Activated CD4-positive, CD25-positive, alpha-beta regulatory T cell treated with anti-CD3 and anti-CD28 coated beads, Interleukin-2, amount 50 U/mL, for 24 hours (primary cell): ENCODE results near the gene CNTNAP2.

Source experiments
- ATAC-seq, 2 donors: fragments of 150-1000 bp; cut with Tn5 transposase; one replicate each; pipeline ENCODE4 v1.10.0; 2021; ENCODE audit warnings: mild to moderate bottlenecking in 1 of 2, moderate library complexity in 1 of 2

Gene CNTNAP2

DNA sequence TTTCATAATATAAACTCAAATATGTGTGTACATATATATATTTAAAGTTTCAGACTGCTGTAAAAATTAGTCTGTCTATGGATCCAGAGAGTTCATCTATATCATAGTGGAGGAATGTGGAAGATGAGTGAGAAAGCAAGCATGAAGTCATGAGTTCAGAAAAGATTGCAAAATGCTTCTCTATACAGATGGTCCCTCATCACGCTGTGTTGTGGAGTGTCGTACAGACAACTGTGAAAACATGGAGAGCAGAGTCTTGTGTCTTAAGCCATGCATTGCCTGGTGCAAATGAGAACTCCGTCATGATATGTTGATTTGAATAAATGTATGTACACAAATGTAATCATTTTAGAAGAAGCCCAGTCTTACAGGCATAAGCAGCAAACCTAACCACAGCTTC lies 316.9 kb downstream of the CNTNAP2 start:
- ATAC-seq = no peak

DNA sequence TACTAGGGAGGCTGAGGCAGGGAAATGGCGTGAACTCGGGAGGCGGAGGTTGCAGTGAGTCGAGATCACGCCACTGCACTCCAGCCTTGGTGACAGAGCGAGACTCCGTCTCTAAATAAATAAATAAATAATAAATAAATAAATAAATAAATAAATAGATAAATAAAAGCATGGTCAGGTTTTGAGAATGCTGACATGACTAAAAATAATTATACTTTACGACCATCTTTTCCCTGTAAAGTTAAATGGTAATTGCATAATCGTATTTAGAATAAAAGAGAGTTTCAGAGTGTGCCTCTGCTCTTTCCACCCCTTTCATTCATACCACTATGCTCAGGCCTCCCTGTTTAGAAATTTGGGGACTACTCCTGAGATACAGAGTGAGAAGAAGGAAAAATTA lies 326.5 kb downstream of the CNTNAP2 start:
- ATAC-seq = no peak

DNA sequence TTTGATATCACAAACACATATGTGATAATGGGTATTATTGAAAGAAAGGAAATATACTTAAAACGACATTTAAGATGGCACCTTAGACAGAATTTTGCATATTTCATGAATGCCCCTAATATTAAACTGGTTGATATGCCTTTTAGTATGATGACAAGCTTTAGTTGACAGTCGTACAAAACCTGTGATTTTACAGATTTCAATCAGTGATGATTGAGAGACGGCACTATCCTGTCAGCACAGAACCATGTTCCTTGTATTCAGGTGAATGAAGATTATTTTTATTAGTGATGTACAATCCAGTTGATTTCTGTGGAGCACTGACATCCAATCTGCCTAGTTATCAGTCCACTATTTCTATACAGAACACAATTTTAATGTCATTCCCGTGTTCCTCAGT lies 333.0 kb downstream of the CNTNAP2 start:
- no peak for ATAC-seq

DNA sequence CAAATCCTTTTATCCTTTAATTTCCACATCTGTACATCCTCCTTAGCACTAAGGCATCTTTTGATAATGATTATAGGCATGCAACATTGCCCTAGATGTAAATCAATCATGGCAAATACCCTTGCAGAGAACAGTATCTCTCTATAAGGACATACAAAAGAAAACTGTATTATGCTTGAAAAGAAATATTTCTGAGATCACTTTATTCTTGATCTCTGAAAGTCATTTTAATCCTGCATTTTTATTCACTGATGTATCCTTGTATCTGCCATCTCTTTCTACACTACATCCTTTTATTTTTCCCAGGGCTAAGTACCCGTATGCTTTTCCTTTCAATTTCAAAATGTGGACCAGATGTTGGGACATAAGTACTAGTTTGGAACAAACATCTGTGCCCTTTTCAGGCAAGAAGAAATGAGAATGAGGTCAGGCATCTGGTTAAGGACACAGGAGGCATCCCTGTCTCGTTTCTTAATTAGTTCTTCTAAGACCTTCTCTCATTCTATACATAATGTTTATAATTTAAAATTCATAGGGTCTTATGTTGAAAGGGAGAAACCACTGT lies 338.6 kb downstream of the CNTNAP2 start:
- ATAC-seq = no peak

DNA sequence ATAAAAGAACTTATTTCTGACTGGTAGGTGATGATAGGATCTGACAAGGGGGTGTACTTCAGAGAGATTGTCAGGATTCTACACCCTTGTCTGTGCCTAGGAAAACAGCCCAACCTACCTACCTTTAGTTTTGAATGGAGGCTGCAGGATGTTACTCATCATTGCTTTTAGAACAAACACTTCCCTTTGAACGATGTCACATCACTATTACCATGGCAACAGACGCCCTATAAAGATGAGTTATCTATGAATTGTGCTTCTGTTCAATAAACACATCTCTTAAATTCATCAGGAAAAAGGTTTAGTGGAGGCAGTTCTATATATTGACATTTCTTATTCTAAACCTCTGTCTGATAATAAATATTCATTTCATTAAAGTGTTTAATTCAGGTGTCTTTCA lies 362.4 kb downstream of the CNTNAP2 start:
- no peak for ATAC-seq

DNA sequence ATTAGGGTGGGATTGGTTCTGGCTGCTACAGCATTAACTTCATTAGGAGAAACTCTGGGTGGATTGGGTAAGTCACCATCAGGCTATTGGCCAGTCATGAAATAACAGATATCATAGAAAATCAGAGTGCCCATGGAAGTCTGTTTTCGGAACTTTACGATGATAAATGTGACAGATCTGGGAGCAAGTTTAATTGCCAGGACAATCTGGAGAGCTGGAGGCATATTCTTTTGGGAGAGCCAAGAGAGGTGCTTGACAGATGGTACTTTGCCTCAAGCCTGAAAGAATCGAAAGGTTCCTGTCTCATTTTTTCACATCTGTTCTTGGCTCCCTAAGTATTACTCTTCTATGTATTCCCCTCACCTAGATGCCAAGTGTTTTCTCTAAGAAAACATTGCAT lies 369.9 kb downstream of the CNTNAP2 start:
- no peak for ATAC-seq

DNA sequence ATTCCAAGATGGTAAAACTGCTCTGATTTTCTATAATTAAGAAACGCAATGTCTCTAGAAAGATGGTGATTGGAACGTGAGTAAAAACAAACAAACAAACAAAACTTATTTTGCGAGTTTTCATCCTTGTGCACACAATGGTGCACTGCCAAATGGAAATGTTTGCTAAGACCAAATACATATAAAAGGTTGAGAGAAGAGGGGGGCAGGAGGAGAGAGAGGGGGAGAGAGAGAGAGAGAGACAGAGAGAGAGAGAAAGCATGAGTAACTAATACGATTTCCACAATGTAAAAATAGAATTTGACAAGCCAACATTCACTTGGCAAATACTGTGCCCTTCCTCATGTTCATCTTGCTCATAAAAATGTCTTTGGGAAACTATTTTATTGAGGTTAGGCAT lies 375.4 kb downstream of the CNTNAP2 start:
- ATAC-seq = no peak

DNA sequence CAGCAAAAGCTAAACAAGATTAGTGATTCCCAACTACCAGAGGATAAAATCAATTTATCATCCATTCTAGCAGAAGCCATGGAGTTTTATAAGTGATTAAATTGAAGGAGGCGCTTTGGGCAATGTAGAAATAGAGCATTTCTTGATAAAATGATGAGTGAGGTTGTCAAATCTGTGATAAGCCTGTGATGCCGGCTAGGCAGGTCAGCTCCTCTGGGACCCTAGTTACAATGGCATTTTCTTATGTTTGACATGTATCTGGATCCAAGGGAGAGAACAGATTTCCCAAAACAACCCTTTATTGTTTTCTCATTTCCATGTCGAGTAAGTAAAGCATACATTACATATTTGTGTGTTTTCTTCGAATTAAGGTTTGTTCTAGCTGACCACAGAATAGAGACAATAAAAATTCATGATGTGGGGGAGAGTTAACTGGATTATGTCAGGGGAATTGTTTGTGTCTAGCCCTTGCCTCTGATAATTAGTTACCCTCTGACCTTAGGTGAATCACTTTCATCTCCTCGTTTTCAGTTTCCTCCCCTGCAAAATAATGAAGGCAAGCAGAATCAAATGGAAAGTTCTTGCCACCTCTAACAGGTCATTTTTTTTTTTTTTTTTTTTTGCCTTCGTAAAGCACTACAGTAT lies 378.5 kb downstream of the CNTNAP2 start:
- ATAC-seq = no peak

DNA sequence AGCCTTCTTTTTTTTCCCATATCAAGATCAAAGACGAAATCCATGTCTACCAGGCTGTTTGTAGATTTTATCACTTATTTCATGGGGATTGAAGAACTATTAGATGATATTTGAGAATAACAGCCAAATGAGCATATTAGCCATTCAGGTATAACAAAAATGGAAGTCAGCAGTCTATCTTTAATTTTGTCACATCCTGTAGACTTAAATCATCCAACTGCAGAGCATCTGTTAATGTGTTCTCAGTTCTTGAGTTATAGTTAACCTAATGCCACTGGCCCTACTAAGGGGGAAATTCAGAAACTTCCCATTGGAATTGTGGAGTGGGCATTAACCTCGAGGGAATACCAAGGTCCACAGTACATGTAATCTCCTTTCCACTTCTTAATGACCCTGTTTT lies 380.1 kb downstream of the CNTNAP2 start:
- no peak for ATAC-seq

DNA sequence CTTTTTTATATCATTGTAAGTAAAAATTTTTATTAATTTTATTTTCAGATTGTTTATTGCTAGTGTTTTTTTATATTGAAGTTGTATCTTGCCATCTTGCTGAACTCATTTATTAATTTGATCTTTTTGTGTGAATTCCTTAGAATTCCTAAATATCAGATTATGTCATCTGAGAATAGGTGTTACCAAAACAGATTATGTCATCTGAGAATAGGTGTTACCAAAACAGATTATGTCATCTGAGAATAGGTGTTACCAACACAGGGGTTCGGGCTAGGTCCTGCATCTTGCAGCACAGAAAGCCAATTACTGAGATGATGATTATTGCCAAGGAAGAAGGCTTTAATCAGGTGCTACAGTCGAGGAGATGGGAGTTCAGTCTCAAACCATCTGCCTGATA lies 383.4 kb downstream of the CNTNAP2 start:
- no peak for ATAC-seq

DNA sequence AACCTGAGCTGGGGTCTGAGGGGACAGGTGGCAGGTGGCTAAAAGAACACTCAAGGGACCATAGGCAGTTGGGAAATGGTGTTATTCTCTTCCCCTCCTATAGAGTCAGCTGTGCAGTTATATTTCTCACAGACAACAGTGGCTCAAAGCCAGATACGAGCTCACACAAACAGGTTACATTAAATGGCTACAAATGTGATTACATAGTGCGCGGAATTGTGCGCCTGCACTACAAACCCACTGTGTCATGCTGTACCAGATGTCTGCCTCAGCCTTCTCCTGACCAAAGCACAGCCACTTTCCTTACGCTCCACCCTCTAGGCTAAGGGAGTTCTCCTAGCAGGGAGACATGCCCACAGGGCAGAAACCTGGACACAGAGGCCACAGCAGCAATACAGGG lies 387.2 kb downstream of the CNTNAP2 start:
- ATAC-seq = no peak

DNA sequence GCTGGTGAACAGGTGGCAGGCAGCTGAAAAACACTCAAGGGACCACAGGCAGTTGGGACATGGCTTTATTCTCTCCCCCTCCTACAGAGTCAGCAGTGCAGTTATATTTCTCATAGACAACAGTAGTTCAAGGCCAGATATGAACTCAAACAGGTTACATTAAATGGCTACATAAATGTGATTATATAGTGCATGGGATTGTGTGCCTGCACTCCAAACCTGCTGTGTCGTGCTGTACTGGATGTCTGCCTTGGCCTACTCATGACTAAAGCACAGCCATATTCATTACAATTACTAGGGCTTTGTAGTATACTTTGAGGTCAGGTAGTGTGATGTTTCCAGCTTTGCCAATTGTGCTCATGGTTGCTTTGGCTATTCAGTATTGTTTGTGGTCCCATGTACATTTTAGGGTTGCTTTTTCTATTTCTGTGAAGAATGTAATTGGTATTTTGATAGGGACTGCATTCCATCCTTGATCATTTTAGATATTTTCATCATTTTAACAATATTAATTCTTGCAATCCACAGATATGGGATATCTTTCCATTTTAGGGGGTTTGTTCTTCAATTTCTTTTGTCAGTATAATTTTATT lies 393.6 kb downstream of the CNTNAP2 start:
- ATAC-seq = no peak

DNA sequence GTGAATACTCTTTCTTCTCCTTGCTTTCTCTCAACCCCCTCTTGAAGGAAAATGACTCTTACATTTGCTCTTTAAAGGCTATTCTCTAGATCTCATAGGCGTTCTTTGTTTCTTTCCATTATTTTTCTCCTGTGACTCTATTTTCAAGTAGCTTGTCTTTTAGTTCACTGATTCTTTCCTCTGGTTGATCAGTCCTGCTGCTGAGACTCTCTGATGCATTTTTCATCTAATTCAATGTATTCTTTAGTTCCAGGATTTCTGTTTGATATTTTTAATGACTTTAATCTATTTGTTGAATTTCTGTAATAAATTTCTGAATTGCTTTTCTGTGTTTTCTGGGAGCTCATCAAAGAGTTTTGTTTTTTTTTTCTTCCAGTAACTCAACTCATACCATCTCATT lies 397.7 kb downstream of the CNTNAP2 start:
- ATAC-seq = no peak

DNA sequence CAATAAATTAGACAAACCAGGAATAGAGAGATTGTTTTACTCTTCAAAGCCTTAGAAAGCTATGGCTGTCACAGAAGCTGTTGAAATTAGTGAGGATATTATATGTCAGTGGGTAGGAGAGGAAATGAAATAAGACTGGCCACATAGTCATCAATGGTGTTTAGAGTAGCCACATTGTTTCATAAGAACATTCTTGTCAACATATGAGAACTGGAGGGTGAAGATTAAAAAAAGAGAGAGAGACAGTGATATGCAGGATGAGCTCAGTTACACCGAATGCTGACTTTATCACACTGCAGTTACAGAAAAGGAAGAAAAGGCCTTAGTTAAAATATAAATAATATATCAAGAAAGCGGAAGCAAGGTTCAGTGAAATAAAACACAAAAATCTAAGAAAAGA lies 412.0 kb downstream of the CNTNAP2 start:
- no peak for ATAC-seq

DNA sequence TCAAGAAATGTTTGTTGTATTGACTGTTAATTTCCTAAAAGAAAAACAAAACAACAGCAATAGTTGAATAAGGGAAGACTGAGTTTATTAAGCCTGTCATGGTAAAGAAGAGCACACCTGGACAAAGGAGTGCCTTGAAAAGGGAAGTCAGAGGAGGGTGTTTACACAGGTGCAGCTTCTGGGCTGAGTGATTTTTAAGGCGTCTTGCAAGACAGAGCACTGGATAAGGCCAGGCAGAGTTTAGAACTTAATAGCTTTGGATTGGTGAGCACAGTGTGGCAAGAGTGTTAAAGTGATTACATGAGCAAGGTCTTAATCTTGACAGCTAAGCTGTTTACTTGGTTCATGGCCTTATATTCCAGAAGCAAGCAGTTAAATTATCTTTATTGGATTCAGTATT lies 423.2 kb downstream of the CNTNAP2 start:
- no peak for ATAC-seq

DNA sequence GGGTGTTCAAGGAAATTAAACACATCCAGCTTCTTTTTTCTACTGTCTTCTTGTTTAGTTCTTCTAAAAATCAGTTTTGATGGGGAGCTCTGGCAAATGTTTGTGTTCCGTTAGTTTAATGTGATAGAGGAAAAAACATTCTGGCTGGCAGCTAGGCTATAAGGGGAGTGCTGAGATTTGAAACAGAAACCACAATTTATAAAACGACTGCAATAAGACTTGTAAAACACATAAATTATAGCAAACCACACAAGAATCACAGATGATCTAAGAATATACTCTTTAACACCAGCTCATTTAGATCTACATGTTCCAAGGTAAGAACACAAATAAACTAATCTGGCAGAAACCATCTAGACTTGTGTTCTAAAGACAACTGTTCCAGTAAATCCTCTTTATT lies 425.5 kb downstream of the CNTNAP2 start:
- ATAC-seq = no peak

DNA sequence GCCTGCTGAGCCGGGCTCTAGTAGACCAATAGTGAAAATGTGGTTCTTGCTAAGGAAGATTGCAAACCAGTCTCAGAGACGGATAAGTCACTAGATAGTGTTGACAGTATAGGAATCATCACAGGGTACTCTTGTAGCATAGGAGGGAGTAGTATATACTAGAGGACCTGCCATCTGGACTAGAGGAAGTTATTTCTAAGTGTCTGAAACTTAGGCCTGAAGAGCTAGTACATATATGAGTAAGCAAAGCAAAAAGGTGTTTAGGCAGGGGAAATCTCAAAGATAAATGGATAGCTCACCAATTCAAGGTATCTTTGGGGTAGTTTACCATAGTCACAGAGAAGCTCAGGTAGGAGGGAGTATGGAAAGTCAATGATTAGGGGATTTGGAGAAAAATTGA lies 428.1 kb downstream of the CNTNAP2 start:
- no peak for ATAC-seq

DNA sequence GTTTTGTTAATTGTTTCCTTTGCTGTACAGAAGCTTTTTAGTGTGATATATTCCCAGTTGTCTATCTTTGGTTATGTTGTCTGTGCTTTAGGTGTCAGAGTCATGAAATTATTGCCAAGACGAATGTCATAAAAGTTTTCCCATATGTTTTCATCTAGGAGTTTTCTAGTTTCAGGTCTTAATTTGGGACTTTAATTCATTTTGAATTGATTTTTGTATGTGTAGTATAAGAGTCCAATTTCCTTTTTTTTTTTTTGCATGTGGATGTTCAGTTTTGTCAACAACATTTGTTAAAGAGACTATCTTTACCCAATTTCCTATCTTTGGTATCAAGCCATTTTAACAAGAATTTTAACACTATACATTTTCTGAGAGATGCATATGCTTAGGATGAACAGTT lies 432.2 kb downstream of the CNTNAP2 start:
- no peak for ATAC-seq

DNA sequence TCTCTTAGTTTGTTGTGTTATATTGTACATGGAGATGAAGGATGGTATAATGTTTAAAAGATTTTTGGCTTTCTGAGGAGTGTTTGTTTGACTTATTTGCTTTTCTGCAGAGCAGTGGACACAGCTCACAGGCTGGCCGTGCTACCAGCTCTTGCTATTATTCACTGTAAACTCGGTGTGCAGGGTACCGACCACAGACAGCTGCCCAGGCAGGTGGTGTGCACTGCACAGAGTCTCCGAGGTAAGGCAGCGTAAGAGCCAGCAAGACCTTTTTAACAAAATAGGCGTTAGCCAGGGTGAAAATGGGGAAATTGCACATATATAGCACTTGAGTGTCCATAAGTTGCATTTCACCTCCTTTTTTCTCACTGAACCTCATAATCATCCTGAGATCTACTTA lies 438.0 kb downstream of the CNTNAP2 start:
- no peak for ATAC-seq

DNA sequence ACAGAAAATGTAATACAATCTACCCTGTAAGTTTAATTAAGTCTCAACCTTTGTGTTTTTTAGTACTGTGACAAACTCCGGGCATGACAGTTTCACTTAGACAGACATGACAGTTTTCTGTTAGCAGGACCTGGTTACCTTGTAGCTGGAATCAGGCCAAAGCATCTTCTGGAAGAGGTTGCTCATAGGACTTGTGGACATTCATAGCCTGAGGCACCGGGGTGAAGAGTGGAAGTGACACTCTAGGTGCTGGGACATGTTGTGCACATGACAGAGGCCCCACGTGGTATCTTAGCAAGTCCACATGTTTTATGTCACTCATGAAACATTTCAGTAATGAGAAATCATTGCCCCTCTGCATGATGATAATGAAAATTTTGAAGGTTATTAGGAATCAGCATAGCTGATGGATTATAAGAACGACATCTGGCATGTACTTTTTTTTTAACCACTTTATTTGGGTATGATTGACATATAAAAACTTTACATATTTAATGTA lies 441.4 kb downstream of the CNTNAP2 start:
- ATAC-seq = no peak

DNA sequence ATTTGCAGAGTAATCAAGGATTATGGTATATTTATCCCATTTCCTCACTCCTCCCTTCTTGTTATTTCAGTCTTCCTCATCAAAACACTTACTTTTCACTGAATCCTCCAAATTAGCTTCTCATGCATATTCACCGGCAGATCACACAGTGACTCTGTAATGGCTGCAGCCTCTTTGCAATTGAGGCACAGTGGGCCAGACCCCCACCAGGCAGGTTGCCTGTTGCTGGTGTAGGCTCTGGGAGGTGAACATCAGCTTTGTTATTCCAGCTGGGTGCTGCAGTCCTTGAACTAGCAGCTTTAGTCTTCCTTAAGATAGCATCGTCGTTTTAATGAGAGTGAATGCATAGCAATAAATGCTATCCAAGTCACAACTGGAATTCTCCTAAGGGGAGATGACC lies 449.3 kb downstream of the CNTNAP2 start:
- ATAC-seq = no peak

DNA sequence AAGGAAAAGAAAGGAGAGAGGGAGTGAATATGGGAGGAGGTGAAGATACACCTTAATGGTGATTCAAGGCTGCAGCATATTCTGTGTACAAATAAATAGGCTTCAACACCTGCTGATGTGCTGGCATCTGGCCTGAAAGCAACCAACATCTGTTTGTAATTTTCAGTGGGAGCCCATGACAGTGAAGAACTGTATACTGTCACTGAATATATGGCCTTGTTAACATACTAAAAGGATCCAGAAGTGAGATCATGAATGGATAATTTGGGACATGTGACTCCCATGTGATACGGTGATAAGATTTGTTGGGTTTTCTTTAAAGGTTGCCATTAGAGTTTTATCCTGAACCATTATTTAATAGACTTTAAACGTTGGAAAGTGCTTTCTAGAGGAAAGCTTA lies 459.3 kb downstream of the CNTNAP2 start:
- no peak for ATAC-seq

DNA sequence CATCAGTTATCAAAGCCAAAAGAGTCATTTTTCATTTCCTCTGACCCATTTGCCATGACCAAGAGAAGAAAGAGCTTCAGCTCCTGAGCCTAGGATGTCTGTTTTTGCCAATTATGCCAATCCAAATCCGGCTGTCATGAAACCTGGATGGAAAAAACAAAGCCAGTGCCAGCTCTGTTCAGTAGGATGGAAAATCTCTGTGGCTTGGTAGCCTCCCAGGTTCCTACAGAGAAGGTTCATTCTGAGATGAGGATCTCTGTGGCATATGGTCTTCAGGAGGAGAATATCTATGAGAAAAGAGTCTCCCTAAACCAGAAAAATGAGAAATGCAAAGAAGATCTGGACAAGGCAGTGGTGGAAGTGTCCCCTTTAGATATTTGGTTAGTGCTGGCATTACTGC lies 475.4 kb downstream of the CNTNAP2 start:
- no peak for ATAC-seq

DNA sequence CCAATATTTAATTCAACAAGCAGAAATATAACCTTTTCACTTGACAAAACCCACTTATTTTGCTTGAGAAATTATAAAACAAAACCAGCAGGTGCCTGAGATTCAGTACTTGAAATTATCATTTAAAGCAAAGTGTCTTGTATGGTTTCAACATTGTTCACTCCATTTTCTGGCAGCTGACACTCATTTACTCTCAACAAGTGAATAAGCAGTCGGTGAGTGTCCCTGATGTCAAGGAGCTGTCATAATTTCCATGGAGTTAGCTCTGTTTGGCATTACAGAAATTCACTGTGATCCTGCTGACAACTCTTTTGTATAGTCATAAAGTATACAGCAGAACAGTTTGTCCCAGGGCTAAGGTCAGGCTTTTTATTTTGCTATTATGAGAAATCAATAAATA lies 490.0 kb downstream of the CNTNAP2 start:
- no peak for ATAC-seq

DNA sequence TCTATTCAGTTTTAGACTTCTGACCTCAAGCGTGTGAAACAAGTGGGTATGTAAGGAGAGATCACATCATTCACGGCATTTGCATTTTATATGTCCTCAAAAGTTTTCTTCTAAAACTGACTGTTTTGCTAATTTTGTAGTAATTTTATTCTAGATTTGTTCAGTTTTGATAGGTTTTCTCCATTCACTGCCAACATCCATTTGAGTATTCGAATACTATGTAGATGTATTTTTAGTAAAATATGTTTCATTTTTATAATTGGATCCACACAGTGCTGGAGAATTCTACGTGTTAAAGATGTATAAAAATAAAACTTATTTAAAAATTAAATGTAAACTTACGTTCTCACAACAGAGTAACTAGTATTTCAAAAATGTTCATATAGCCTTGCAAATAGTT lies 503.0 kb downstream of the CNTNAP2 start:
- ATAC-seq = no peak
